ENCODE measurements around the gene PPP1R3A.

Gene PPP1R3A

GRCh38 chr7:113891031-113891350 lies 27.8 kb downstream of the PPP1R3A start:
- in situ Hi-C loops (cut with HindIII; ENCODE audit: low sequenced_read_pairs): no loop called here
- DNase-seq (ENCODE audit: low read depth): no peak
- no peak for TF ChIP-seq CTCF (IDR thresholded peaks at IDR 0.05; ENCODE audit: low read depth, low read length, missing control alignments)
- H3K4me3 ChIP-seq (ENCODE audit: low read depth, low read length): no peak overlapping the region

GRCh38 chr7:113890331-113891030 lies 28.3 kb downstream of the PPP1R3A start:
- no peak for DNase-seq (ENCODE audit: low read depth)
- in situ Hi-C loops (cut with HindIII; ENCODE audit: low sequenced_read_pairs): no loop called here
- TF ChIP-seq CTCF (IDR thresholded peaks at IDR 0.05; ENCODE audit: low read depth, low read length, missing control alignments): no peak
- no peak overlapping the region for H3K4me3 ChIP-seq (ENCODE audit: low read depth, low read length)

GRCh38 chr7:113883096-113883495 lies 35.7 kb downstream of the PPP1R3A start:
- in situ Hi-C loops (cut with HindIII; ENCODE audit: low sequenced_read_pairs): no loop called here
- TF ChIP-seq CTCF (IDR thresholded peaks at IDR 0.05; ENCODE audit: low read depth, low read length, missing control alignments): no peak

GRCh38 chr7:113880559-113880958 lies 38.2 kb downstream of the PPP1R3A start:
- in situ Hi-C loops (cut with HindIII; ENCODE audit: low sequenced_read_pairs): no loop called here
- TF ChIP-seq CTCF (IDR thresholded peaks at IDR 0.05; ENCODE audit: low read depth, low read length, missing control alignments): no peak
- H3K4me3 ChIP-seq (ENCODE audit: low read depth, low read length): no peak overlapping the region
- DNase-seq (ENCODE audit: low read depth): no peak

More at GRCh38 chr7:113883096-113883495, 35.7 kb downstream of the PPP1R3A start:
- no peak overlapping the region for H3K4me3 ChIP-seq (ENCODE audit: low read depth, low read length)
- no peak for DNase-seq (ENCODE audit: low read depth)

- in situ Hi-C loops (cut with HindIII; ENCODE audit: low sequenced_read_pairs): no loop called here
- DNase-seq (ENCODE audit: low read depth): no peak
- TF ChIP-seq CTCF (IDR thresholded peaks at IDR 0.05; ENCODE audit: low read depth, low read length, missing control alignments): no peak
- H3K4me3 ChIP-seq (ENCODE audit: low read depth, low read length): no peak overlapping the region
Observed at GRCh38 chr7:113878394-113878992, 40.3 kb downstream of the PPP1R3A start.

GRCh38 chr7:113875224-113875623 lies 43.6 kb downstream of the PPP1R3A start:
- no peak overlapping the region for H3K4me3 ChIP-seq (ENCODE audit: low read depth, low read length)
- TF ChIP-seq CTCF (IDR thresholded peaks at IDR 0.05; ENCODE audit: low read depth, low read length, missing control alignments): no peak
- DNase-seq (ENCODE audit: low read depth): no peak
- in situ Hi-C loops (cut with HindIII; ENCODE audit: low sequenced_read_pairs): no loop called here
